NCI-H187 (cell line): ENCODE results near the gene RGS13.

Experiments used
- DNase-seq, 2 experiments: peaks; one replicate each; lab custom pipeline; 2025; lab: John Stamatoyannopoulos, UW

The RGS13 gene, protein sequence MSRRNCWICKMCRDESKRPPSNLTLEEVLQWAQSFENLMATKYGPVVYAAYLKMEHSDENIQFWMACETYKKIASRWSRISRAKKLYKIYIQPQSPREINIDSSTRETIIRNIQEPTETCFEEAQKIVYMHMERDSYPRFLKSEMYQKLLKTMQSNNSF

GRCh38 chr1:192635939-192636338 is at the start of gene RGS13:
Gene RGS13, plus strand, starts transcription at chr1:192636147. Its CDS starts 8,188 bp downstream, at chr1:192644335.
- no peak for DNase-seq

DNA sequence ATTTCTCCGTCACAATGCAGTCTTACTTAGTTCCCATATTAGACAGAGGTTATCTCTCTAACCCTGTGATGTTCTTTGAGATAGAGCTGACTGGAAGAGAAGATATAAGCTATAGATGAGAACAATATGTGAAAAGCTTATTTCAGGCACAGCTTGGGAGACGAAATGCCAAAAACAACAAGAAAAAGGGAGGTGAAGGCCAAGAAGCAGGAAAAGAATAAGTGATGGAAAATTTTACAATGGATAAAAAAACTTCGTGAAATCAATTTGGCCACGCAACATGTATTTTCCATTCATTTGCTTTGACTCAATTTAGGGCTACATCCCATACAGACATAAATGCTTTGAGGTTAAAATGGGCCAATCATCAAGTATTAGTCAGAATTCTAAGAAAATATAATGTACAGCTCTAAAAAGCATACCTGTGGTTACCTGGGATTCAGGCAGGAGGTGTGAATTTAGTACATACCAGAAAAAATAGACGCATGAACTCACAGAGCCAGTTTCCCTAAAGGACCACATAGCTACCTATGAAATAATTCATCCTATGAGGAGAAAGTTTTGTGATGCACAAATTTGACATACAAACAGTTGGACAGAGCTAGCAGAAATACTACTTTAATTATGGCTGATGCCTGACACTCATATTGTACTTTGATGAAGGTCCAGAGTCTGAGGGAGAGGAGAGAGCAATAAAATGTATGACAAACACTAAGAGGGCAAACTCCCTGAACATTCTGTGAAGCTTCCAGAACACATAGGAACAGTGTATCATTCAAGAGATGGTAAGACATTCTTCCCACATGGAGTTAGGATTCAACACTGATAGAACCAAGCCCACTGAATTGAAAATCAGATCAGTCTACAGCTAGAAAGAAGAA is 48.3 kb upstream of the RGS13 start:
- no peak for DNase-seq

GRCh38 chr1:192588546-192588945 is 47.4 kb upstream of the RGS13 start:
- DNase-seq = no peak

DNA sequence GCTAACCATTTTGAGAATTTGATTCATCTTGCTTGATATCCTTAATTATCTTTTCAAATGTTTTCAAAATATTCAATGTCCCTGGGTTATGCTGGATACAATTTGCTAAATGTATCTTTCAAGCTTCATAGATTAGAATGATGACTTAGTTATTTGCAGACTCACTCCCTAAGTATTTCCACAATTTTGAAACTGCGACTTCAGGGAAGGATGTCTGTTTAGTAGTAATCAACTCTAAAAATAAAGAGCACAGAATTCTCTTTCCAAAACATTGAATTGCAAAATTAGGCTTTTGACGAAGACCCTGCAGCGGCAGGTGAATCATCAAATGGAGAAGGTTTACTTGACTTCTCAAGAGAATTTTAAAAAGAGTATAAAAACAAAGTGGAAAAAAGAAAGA is 46.1 kb upstream of the RGS13 start:
- DNase-seq = no peak

DNA sequence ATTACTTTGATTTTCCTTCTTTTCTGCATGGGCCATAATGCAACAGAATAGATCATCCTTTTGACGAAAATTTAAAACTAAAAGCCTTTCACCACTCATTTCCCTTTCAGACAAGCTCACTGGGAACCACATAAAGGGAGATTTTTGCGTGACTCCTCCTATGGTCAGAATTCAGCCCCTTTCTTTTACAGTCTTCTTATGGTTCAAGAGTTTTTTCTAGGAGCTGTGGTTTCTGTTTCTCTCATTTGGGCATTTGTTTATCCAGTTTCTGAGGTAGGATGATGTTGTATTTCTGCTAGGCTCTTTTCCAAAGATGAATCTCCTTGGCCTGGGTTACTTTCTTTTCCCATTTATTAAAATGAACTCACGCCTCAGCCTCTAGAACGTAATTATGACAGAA is 43.4 kb upstream of the RGS13 start:
- DNase-seq = no peak

DNA sequence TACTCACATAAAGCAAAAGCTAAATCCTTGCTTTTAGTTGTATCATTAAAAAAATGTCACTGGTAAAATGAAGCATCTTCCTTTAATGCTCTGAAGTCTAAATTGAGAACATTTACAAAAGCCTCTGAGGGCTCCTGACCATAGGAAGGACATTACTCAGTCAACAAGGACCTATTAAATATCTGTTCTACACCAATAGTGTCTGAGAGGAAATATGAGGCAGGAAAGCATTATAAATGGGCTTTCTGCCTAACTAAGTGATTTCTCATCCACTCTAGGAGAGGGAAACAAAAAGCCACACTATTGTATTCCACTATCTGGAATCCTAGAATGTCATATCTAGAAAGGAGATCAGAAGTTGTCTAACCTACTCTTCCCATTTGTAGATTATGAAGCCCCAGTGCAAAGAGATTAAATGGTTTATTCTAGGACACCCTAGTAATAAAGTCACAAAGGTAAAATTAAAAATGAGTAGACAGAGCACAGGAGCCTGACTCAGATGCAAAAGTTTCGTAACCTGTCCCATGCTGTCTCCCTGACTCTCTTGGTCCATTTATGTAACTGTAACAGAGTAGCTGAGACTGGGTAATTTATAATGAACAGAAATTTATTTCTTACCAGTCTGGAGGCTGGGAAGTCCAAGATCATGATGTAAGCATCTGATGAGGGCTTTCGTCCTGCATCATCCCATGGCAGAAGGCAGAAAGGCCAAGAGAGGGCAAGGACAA is 42.8 kb upstream of the RGS13 start:
- no peak for DNase-seq

DNA sequence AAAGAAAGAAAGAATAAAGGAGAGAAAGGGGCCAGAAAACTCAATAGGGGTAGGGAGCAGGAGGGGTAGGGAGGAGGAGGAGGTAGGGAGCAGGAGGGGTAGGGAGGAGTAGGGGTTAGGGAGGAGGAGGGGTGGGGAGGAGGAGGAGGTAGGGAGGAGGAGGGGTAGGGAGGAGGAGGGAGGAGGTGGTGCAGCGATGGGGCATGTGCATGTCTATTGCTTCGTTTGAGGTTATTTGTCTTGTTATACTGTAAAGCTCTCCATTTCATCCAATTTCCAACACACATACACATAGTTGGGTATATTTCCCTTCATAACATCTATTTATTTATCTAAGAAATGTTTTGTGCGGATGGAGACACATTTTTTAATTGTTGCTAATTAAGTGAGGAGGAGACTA is 40.6 kb upstream of the RGS13 start:
- DNase-seq = no peak

GRCh38 chr1:192598589-192598988 is 37.4 kb upstream of the RGS13 start:
- no peak for DNase-seq

DNA sequence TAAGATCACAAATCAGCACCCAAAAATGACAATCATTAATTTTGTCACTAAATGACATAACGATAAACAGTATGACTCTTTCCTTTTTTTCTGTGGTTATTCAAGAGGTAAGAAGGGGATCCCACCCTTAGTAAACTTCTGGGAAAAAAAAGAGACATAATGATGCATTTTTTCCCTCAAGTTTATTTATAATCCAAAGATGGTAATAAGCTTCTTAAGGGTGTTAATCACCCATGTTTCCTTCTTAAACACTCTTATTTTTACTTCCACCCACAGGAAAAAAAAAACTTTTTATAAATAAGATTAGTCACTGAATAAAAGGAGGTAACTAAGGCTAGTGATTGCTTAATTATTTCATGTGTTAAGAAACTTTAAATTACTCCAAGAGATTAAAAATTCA is 35.7 kb upstream of the RGS13 start:
- DNase-seq = no peak

DNA sequence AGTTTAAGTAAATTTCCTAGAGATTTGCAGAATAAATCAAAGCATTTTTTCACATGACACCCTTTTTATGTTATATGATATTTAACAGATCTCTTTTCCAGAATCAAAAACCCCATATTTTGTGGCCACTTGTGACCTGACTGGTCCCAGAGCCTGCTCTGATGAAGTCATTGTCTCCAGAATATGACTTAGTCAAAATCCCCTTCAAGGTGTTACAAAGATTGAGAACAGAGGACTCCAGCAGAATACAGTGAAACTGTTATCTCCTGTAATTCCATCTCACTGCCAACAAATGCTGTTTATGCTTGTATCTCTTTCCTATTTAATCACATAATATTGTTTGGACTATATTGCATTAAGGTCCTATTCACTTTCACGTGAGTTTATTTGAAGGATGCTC is 34.8 kb upstream of the RGS13 start:
- DNase-seq = no peak

DNA sequence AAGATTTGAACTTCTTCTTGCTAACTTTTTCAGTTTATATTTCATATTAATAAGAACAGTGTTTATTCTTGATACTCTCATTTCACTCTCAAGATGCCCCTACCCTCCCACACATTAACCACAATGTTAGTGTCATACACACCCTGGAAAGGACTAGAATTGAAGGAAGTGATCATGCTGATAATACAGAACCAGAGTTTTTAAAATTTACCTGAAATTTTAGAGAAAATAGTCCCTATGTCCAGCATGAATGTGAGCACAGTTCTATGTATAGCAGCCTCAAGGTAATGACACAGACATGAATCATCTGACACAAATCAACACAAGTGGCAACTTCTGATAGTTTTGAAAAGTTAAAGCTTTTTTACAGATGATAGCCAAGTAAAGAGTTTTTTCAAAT is 34.4 kb upstream of the RGS13 start:
- no peak for DNase-seq

GRCh38 chr1:192602757-192603156 is 33.2 kb upstream of the RGS13 start:
- no peak for DNase-seq

DNA sequence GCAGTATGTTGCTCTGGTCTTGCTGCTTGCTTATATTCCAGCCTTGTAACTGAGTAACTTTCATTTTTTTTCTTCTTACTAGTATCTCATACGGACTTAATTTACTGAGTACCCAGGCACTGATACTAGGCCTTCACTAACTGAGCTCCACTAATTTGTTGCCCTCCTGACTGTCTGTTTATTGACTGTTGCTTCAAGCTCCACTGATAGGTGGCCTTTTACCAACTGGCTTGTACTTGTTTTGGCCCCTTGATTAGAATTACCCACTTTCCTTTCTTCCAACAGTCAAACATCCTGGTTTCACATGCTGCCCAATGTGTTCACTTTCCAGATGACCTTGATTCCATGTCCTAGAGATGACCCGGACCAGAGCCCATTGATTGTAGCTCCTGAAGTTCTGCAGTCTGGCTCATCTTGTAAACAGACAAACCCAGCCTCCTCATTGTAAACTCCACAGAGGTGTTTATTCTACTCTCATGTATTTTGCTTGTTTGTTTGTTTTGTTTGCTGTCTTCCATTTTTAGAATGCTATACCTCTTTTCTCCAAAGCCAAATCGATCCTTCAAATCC is 32.6 kb upstream of the RGS13 start:
- DNase-seq = no peak

- DNase-seq = no peak
These were observed 30.8 kb upstream of the RGS13 start for GRCh38 chr1:192604979-192605620.

GRCh38 chr1:192608671-192609070 is 27.3 kb upstream of the RGS13 start:
- DNase-seq = no peak

DNA sequence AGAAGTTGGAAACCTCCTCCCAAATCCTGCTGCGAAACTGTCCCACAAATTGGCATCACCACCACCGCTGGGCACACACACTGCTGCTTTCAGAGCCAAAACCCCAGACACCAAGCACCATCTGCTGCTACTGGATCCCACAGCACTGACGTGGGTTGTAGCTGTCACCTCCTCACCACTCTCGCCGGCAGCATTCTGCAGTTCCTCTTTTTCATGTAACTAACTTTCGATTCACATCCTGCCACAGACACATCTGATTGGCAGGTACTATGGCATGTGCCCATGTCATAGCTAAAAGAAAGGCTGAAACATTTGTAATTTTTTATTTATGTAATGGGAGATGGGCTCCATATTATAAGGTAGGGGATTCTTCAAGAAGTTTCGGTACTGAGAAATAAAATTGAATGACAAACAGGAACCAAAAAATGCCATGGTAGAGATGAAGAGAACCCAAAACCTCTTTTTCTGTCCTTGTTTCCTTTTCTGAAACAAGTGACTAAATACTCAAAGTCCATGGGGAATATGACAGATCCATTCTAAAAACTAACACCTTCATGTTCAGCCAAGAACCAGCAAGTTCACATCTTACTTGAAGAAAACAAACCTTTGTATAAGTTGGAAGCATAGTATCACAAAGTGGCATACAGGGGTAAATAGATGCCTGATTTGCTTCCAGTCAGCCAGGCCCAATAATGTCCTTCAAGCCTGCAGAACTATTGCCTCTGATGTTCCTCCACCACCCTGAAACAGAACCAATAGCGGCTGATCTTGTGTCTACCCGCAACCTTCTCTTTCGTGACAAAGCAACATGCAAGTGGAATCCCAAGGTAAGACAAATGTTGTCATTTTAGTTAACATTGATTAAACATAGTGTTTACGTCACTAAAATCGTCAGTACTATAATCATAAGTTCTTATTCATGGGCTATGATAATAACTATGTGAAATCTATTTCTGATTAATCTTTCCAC is 26.6 kb upstream of the RGS13 start:
- no peak for DNase-seq

- no peak for DNase-seq
These were observed 25.6 kb upstream of the RGS13 start for GRCh38 chr1:192610112-192610889.

GRCh38 chr1:192615055-192615454 is 20.9 kb upstream of the RGS13 start:
- DNase-seq = no peak

DNA sequence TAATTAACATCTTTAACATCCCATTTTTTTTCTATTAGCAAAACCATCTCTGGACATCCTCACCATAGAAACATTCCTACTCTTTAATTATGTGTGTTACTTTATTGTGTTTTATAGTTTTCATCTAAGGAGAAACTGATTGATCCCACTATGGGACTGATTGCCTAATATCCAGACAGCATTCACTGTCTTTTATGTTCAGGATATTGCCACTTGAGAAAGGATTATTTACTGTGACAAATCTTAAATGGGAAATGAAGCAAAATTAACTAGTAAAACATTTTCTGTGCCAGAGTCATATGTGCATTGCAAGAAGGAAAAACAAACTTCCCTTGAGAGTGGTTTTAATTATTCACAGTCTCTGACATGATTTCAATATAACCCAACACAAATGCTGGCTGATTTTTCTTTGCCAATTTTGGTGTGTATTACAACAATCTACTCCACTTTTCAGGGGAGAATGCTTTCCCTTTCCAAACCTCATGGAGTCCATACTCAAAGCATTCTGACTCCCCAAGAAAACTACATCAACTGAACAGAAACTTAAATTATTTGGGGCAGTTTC is 15.8 kb upstream of the RGS13 start:
- DNase-seq = no peak
